ENCODE data around the gene MAPK7.

GRCh38 chr17:19370493-19370960 is 7.8 kb upstream of the MAPK7 start:
- TF ChIP-seq CTCF (IDR thresholded peaks at IDR 0.05; ENCODE audit: poor library complexity) (no peak), EZH2 (IDR thresholded peaks at IDR 0.05; ENCODE audit: borderline replicate concordance) (no peak), EZH2phosphoT487 (IDR thresholded peaks at IDR 0.05; ENCODE audit: low read depth, severe bottlenecking, unreplicated experiment) (no peak)
